Upper lobe of right lung (tissue), 1 donor: ENCODE results near the gene BASP1. TPM values are rescaled to one million over a fixed set of nuclear protein-coding genes. Genes with fewer than 3 reads are reported as not detected.

Source experiments
- ATAC-seq: fragments of 200-7000 bp; cut with Tn5 transposase; one replicate; pipeline ENCODE4 v1.9.1; 2020; ENCODE audit warnings: mild to moderate bottlenecking, moderate library complexity
- DNase-seq: peaks from one replicate; pipeline ENCODE4 v3.0.0-alpha.2; 2020
- H3K27ac ChIP-seq: fragments of 200-600 bp; one replicate; pipeline ENCODE4 v1.8.0; 2022
- H3K27me3 ChIP-seq: fragments of 200-600 bp; one replicate; pipeline ENCODE4 v1.8.0; 2022; ENCODE audit warnings: mild to moderate bottlenecking
- H3K36me3 ChIP-seq: fragments of 200-600 bp; one replicate; pipeline ENCODE4 v1.8.0; 2022
- H3K4me1 ChIP-seq: fragments of 200-600 bp; one replicate; pipeline ENCODE4 v1.8.0; 2022
- H3K4me3 ChIP-seq: fragments of 200-600 bp; one replicate; pipeline ENCODE4 v1.8.0; 2022; ENCODE audit warnings: mild to moderate bottlenecking
- H3K9me3 ChIP-seq: fragments of 200-600 bp; one replicate; pipeline ENCODE4 v1.8.0; 2022
- CTCF ChIP-seq: fragments of 200-600 bp; IDR thresholded peaks from one replicate; pipeline ENCODE4 v1.8.0; 2022; ENCODE audit warnings: antibody characterized with exemption
- intact Hi-C: fragments of 100-400 bp; cut with DNase I; formaldehyde crosslinking; loops from one replicate; pipeline ENCODE4 v1.11.0; 2022
- total RNA-seq: library from RNA; stranded (reverse); fragmentation: NEBNext Ultra II Directional; extraction: Animal tissue kit (Norgen Biotek cat#: 25700); gene quantifications from one replicate; pipeline ENCODE4 v1.2.1, GENCODE V29; 2021
- donor health status: DM: no; HTN: yes; CAD: no; lungs with severe emphysema.

Gene BASP1
- total RNA-seq, 1 donor from 2014 or later = 31.1 TPM

- H3K36me3 ChIP-seq = no peaks in the 10 kb centered on the region
- no peaks in the 10 kb centered on the region for H3K4me1 ChIP-seq
- DNase-seq (no peak), ATAC-seq (no peak)
- H3K27me3 ChIP-seq = no peaks in the 10 kb centered on the region
- no peak for TF ChIP-seq CTCF
- no peak overlapping the region for H3K4me3 ChIP-seq
- H3K9me3 ChIP-seq = no peaks in the 10 kb centered on the region
- H3K27ac ChIP-seq = no peak overlapping the region
- intact Hi-C loops = no loop called here
These were observed 59.0 kb downstream of the BASP1 start for GRCh38 chr5:17276445-17276844.

GRCh38 chr5:17277907-17278306 lies 60.5 kb downstream of the BASP1 start:
- intact Hi-C loops = no loop called here
- no peaks in the 10 kb centered on the region for H3K27me3 ChIP-seq
- H3K9me3 ChIP-seq = no peaks in the 10 kb centered on the region
- no peaks in the 10 kb centered on the region for H3K4me1 ChIP-seq
- H3K36me3 ChIP-seq = no peaks in the 10 kb centered on the region
- DNase-seq (no peak), ATAC-seq (no peak)
- no peak for TF ChIP-seq CTCF
- no peak overlapping the region for H3K4me3 ChIP-seq
- no peak overlapping the region for H3K27ac ChIP-seq

GRCh38 chr5:17278931-17279330 lies 61.5 kb downstream of the BASP1 start:
- intact Hi-C loops = no loop called here
- H3K9me3 ChIP-seq = no peaks in the 10 kb centered on the region
- no peak for ATAC-seq
- no peak for DNase-seq
- H3K4me1 ChIP-seq = no peaks in the 10 kb centered on the region
- TF ChIP-seq CTCF = no peak
- H3K4me3 ChIP-seq = no peak overlapping the region
- no peak overlapping the region for H3K27ac ChIP-seq
- no peaks in the 10 kb centered on the region for H3K36me3 ChIP-seq
- no peaks in the 10 kb centered on the region for H3K27me3 ChIP-seq

- intact Hi-C loops = no loop called here
- H3K4me3 ChIP-seq = no peak overlapping the region
- H3K36me3 ChIP-seq = no peaks in the 10 kb centered on the region
- H3K27me3 ChIP-seq = no peaks in the 10 kb centered on the region
- H3K9me3 ChIP-seq = no peaks in the 10 kb centered on the region
- no peak overlapping the region for H3K27ac ChIP-seq
- no peaks in the 10 kb centered on the region for H3K4me1 ChIP-seq
- ATAC-seq (no peak), DNase-seq (no peak)
- no peak for TF ChIP-seq CTCF
These were observed 62.1 kb downstream of the BASP1 start for GRCh38 chr5:17279487-17279886.

GRCh38 chr5:17282283-17283120 lies 65.1 kb downstream of the BASP1 start:
- intact Hi-C loops = no loop called here
- Histone ChIP-seq H3K9me3 (no peaks in the 10 kb centered on the region), H3K27me3 (no peaks in the 10 kb centered on the region), H3K36me3 (no peaks in the 10 kb centered on the region), H3K4me3 (no peak overlapping the region), H3K4me1 (no peaks in the 10 kb centered on the region), H3K27ac (no peak overlapping the region)
- ATAC-seq (no peak), DNase-seq (no peak)
- no peak for TF ChIP-seq CTCF

GRCh38 chr5:17283121-17283415 lies 65.6 kb downstream of the BASP1 start:
- no peak overlapping the region for H3K4me3 ChIP-seq
- no peak for DNase-seq
- no peaks in the 10 kb centered on the region for H3K4me1 ChIP-seq
- H3K36me3 ChIP-seq = no peaks in the 10 kb centered on the region
- intact Hi-C loops = no loop called here
- H3K27me3 ChIP-seq = no peaks in the 10 kb centered on the region
- H3K9me3 ChIP-seq = no peaks in the 10 kb centered on the region
- H3K27ac ChIP-seq = no peak overlapping the region
- TF ChIP-seq CTCF = no peak
- ATAC-seq = no peak
